ENCODE measurements around the gene RIBC1.

DNA sequence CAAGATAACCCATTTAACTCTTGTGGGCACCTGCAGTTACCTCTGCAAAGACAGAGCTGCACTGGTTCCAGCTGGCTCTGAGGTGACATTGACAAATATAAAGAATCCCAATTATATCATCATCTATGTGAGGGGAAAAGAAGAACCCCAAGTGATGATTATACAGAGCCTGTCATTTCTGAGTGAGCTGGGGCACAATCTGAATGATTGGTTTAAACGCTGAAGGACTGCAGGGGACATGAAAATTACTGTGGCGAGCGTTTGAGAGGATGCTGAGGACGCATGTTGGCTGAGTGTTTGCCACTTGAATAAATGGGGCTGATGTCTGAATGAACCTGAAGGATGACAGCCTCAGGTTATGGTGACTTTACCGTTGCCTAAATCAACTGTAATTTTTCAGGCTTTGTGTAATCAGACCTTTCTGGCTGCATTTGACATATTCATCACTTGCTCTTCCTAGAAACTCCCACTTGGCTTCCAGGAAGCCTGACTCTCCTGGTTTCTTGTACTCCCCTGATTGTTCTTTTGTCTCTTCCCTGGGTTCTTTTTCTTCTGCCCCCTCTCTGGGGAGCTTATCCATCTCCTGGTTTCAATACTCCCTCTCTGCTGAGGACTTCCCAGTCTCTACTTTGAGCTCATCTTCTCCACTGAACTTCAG lies 15.6 kb downstream of the RIBC1 start:
- TF ChIP-seq, protein P1, sequence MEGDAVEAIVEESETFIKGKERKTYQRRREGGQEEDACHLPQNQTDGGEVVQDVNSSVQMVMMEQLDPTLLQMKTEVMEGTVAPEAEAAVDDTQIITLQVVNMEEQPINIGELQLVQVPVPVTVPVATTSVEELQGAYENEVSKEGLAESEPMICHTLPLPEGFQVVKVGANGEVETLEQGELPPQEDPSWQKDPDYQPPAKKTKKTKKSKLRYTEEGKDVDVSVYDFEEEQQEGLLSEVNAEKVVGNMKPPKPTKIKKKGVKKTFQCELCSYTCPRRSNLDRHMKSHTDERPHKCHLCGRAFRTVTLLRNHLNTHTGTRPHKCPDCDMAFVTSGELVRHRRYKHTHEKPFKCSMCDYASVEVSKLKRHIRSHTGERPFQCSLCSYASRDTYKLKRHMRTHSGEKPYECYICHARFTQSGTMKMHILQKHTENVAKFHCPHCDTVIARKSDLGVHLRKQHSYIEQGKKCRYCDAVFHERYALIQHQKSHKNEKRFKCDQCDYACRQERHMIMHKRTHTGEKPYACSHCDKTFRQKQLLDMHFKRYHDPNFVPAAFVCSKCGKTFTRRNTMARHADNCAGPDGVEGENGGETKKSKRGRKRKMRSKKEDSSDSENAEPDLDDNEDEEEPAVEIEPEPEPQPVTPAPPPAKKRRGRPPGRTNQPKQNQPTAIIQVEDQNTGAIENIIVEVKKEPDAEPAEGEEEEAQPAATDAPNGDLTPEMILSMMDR (IDR thresholded peaks at IDR 0.05), result no peak
- no peak for TF ChIP-seq POLR2A (IDR thresholded peaks at IDR 0.05)

Measured in uterus (tissue), 2 donors.